Endothelial cell of umbilical vein (primary cell): ENCODE measurements around the gene MAGI1.

ENCODE experiments used
- CTCF ChIP-seq, 2 donors: IDR thresholded peaks; 1 replicate in 1 of 2; 2 replicates in 1 of 2; pipeline ENCODE4 v1.5.1; 2011; ENCODE audit warnings: low read length in 2 of 2, mild to moderate bottlenecking in 2 of 2, moderate library complexity in 2 of 2, control low read depth in 1 of 2, inconsistent platforms in 1 of 2, low read depth in 1 of 2; ENCODE audit not compliant: insufficient read depth in 1 of 2; ENCODE audit errors: extremely low read depth in 1 of 2
- MAX ChIP-seq: IDR thresholded peaks from 2 replicates; pipeline ENCODE4 v1.6.1; 2011; ENCODE audit not compliant: insufficient read depth, insufficient read length
- POLR2A ChIP-seq: IDR thresholded peaks from 2 replicates; pipeline ENCODE4 v1.6.1; 2012; ENCODE audit warnings: low read depth, mild to moderate bottlenecking, control low read depth, low read length
- POLR2AphosphoS5 ChIP-seq: IDR thresholded peaks from 2 replicates; pipeline ENCODE4 v1.6.1; 2012; ENCODE audit warnings: low read depth, mild to moderate bottlenecking, control low read depth, low read length, moderate library complexity; ENCODE audit not compliant: insufficient read depth

GRCh38 chr3:65604863-65605526 lies 433.7 kb downstream of the MAGI1 start:
- no peak for TF ChIP-seq POLR2A
- TF ChIP-seq CTCF (IDR thresholded peaks at IDR 0.05; ENCODE audit: extremely low read depth in 1 of 2, insufficient read depth in 1 of 2, low read depth in 1 of 2, low read length in 2 of 2), result no peak
- no peak for TF ChIP-seq MAX
- TF ChIP-seq POLR2AphosphoS5, result no peak
